WTC11 (cell line): Measurements from ENCODE around the gene CDK18. TPM values are rescaled to one million over a fixed set of nuclear protein-coding genes. Genes with fewer than 3 reads are reported as not detected.

Source experiments
- ATAC-seq: fragments of 200-7000 bp; cut with Tn5 transposase; 2 replicates; pipeline ENCODE4 v1.10.0; 2021; ENCODE audit warnings: mild to moderate bottlenecking, moderate library complexity
- CTCF ChIA-PET: fragments of 300-600 bp; sonication (Branson Sonifier 250); formaldehyde crosslinking; loops from one replicate; lab custom pipeline; 2021; ENCODE audit warnings: antibody characterized with exemption; lab: Charles Lee
- POLR2A ChIA-PET: fragments of 350-600 bp; sonication (Branson Sonifier 250); formaldehyde crosslinking; loops from one replicate; lab custom pipeline; 2021; ENCODE audit warnings: antibody characterized with exemption; lab: Charles Lee
- DNase-seq: peaks from one replicate; pipeline ENCODE4 v3.0.0; 2021; ENCODE audit warnings: low spot score
- H3K27ac Mint-ChIP-seq: 2 replicates; pipeline ENCODE4 v1.8.0; 2021; ENCODE audit warnings: mixed read lengths
- H3K27me3 Mint-ChIP-seq: 2 replicates; pipeline ENCODE4 v1.8.0; 2021; ENCODE audit warnings: low read depth, mild to moderate bottlenecking, moderate library complexity, mixed read lengths
- H3K36me3 Mint-ChIP-seq: 2 replicates; pipeline ENCODE4 v1.8.0; 2021; ENCODE audit warnings: mixed read lengths
- H3K4me1 Mint-ChIP-seq: 2 replicates; pipeline ENCODE4 v1.8.0; 2022; ENCODE audit warnings: mixed read lengths
- H3K4me3 Mint-ChIP-seq: 2 replicates; pipeline ENCODE4 v1.8.0; 2021; ENCODE audit warnings: mild to moderate bottlenecking, moderate library complexity, mixed read lengths
- H3K9me3 Mint-ChIP-seq: 2 replicates; pipeline ENCODE4 v1.8.0; 2021; ENCODE audit warnings: mixed read lengths
- ATF1 ChIP-seq: sonication (generic); formaldehyde crosslinking; IDR thresholded peaks from 2 replicates; pipeline ENCODE4 v1.8.1; 2023; ENCODE audit warnings: mild to moderate bottlenecking, moderate library complexity, missing genetic modification reagents
- FOXK1 ChIP-seq: sonication (generic); formaldehyde crosslinking; IDR thresholded peaks from 2 replicates; pipeline ENCODE4 v1.8.0; 2022; ENCODE audit warnings: mild to moderate bottlenecking, moderate library complexity, missing genetic modification reagents
- FOXP4 ChIP-seq: sonication (generic); formaldehyde crosslinking; IDR thresholded peaks from 2 replicates; pipeline ENCODE4 v1.8.0; 2022; ENCODE audit warnings: mild to moderate bottlenecking, missing genetic modification reagents
- GABPB1 ChIP-seq: sonication (generic); formaldehyde crosslinking; IDR thresholded peaks from 2 replicates; pipeline ENCODE4 v1.8.1; 2023; ENCODE audit warnings: mild to moderate bottlenecking, missing genetic modification reagents
- HMGA2 ChIP-seq: fragments of 250-450 bp; sonication (Bioruptor Pico); IDR thresholded peaks from 2 replicates; pipeline ENCODE4 v1.4.0; 2021; ENCODE audit warnings: mild to moderate bottlenecking, moderate library complexity
- JUN ChIP-seq: sonication (generic); formaldehyde crosslinking; IDR thresholded peaks from 2 replicates; pipeline ENCODE4 v1.8.0; 2023; ENCODE audit warnings: mild to moderate bottlenecking, missing genetic modification reagents
- SMAD4 ChIP-seq: sonication (generic); formaldehyde crosslinking; IDR thresholded peaks from 2 replicates; pipeline ENCODE4 v1.8.0; 2022; ENCODE audit warnings: mild to moderate bottlenecking, missing genetic modification reagents
- TCF7 ChIP-seq: sonication (generic); formaldehyde crosslinking; IDR thresholded peaks from 2 replicates; pipeline ENCODE4 v1.8.0; 2022; ENCODE audit warnings: mild to moderate bottlenecking, low read depth, missing genetic modification reagents, moderate library complexity
- ZNF219 ChIP-seq: sonication (generic); formaldehyde crosslinking; IDR thresholded peaks from 2 replicates; pipeline ENCODE4 v1.8.0; 2023; ENCODE audit warnings: missing genetic modification reagents, mild to moderate bottlenecking, borderline replicate concordance
- ZNF281 ChIP-seq: sonication (generic); formaldehyde crosslinking; IDR thresholded peaks from 2 replicates; pipeline ENCODE4 v1.8.0; 2023; ENCODE audit warnings: mild to moderate bottlenecking, missing genetic modification reagents
- ZNF423 ChIP-seq: fragments of 250-450 bp; sonication (Bioruptor Pico); IDR thresholded peaks from 2 replicates; pipeline ENCODE4 v2.1.2; 2022; ENCODE audit warnings: mild to moderate bottlenecking, moderate library complexity
- ZNF512 ChIP-seq: sonication (generic); formaldehyde crosslinking; IDR thresholded peaks from 2 replicates; pipeline ENCODE4 v1.8.1; 2022; ENCODE audit warnings: missing genetic modification reagents, borderline replicate concordance
- total RNA-seq: library from RNA; stranded (reverse); gene quantifications from 3 replicates; pipeline ENCODE4 v1.2.3, GENCODE V29; 2021
- TF ChIP-seq, protein P1 (sequence below): fragments of 250-450 bp; sonication (Bioruptor Pico); IDR thresholded peaks from 2 replicates; pipeline ENCODE4 v1.9.0; 2021; ENCODE audit warnings: mild to moderate bottlenecking, borderline replicate concordance
- TF ChIP-seq, protein P2 (sequence below): sonication (generic); formaldehyde crosslinking; conservative IDR thresholded peaks from 2 replicates; pipeline ENCODE4 v1.8.1; 2022; ENCODE audit warnings: mild to moderate bottlenecking, missing genetic modification reagents
- TF ChIP-seq, protein P3 (sequence below): sonication (generic); formaldehyde crosslinking; IDR thresholded peaks from 2 replicates; pipeline ENCODE4 v1.8.1; 2023; ENCODE audit warnings: mild to moderate bottlenecking, missing genetic modification reagents, moderate library complexity

CDK18 gene
- total RNA-seq, 1 experiment from 2014 or later = 71.9 TPM

DNA sequence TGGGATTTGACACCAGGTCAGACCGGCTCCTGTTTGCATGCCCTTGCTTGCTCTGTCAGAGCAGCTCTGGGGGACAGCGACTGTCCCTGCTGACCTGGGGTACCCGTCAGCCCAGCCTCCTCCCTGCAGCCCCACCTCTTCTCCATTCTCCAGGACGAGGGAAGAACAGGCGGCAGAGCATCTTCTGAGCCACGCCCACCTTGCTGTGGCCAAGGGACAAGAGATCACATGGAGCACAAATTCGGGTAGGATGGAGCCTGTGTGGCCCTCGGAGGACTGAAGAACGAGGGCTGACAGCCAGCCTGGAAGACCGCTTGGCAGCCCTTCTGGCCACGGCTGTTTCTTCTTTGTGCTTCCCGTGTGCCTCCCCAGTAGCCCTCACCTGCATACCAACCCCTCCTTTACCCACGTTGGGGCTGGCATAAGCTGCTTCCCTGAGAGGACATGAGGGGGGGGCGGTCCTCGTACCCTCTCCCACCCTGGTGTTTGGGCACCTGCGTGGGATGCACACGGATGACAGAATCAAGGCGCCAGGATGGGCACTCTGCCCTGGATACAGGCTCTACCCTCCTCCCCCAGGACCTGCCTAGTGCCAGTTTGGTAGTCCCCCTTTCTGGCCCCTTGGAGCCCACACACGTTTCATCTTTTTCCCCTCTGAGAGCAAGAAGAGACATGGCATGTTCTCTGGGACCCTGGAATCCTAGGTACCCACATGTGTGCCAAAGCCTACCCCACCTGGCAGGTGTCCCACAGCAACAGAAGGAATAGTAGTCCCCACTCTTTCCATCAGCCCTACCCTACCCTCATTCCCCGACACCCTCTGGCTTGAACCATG lies 26.9 kb downstream of the CDK18 start:
- no peak for DNase-seq
- ChIA-PET POLR2A (interaction anchor here (0.8 kb wide), 1 partner anchor 39 kb away, joined by 3 read pairs; no protein-coding TSS in a partner anchor), CTCF (interaction anchor here (1.1 to 14.5 kb wide), 3 partner anchors 40 to 177 kb away, joined by 3 to 613 read pairs (median 20); no protein-coding TSS in a partner anchor)
- Mint-ChIP-seq H3K27me3 (peaks cover 14% of the 10 kb centered on the region), H3K9me3 (no peaks in the 10 kb centered on the region), H3K4me1 (peaks cover 15% of the 10 kb centered on the region), H3K36me3 (peaks cover 30% of the 10 kb centered on the region), H3K4me3 (no peak overlapping the region), H3K27ac (no peak overlapping the region)
- ATAC-seq = no peak
- TF ChIP-seq ZNF423 (CRISPR knock-in tag) = no peak
- no peak for TF ChIP-seq ZNF512
- no peak for TF ChIP-seq TCF7
- TF ChIP-seq, protein P1, sequence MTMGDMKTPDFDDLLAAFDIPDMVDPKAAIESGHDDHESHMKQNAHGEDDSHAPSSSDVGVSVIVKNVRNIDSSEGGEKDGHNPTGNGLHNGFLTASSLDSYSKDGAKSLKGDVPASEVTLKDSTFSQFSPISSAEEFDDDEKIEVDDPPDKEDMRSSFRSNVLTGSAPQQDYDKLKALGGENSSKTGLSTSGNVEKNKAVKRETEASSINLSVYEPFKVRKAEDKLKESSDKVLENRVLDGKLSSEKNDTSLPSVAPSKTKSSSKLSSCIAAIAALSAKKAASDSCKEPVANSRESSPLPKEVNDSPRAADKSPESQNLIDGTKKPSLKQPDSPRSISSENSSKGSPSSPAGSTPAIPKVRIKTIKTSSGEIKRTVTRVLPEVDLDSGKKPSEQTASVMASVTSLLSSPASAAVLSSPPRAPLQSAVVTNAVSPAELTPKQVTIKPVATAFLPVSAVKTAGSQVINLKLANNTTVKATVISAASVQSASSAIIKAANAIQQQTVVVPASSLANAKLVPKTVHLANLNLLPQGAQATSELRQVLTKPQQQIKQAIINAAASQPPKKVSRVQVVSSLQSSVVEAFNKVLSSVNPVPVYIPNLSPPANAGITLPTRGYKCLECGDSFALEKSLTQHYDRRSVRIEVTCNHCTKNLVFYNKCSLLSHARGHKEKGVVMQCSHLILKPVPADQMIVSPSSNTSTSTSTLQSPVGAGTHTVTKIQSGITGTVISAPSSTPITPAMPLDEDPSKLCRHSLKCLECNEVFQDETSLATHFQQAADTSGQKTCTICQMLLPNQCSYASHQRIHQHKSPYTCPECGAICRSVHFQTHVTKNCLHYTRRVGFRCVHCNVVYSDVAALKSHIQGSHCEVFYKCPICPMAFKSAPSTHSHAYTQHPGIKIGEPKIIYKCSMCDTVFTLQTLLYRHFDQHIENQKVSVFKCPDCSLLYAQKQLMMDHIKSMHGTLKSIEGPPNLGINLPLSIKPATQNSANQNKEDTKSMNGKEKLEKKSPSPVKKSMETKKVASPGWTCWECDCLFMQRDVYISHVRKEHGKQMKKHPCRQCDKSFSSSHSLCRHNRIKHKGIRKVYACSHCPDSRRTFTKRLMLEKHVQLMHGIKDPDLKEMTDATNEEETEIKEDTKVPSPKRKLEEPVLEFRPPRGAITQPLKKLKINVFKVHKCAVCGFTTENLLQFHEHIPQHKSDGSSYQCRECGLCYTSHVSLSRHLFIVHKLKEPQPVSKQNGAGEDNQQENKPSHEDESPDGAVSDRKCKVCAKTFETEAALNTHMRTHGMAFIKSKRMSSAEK (CRISPR knock-in tag) = no peak
- TF ChIP-seq, protein P2, sequence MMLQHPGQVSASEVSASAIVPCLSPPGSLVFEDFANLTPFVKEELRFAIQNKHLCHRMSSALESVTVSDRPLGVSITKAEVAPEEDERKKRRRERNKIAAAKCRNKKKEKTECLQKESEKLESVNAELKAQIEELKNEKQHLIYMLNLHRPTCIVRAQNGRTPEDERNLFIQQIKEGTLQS = no peak
- TF ChIP-seq GABPB1 = no peak
- no peak for TF ChIP-seq HMGA2 (CRISPR knock-in tag)
- TF ChIP-seq ZNF281 (CRISPR knock-in tag) = no peak
- no peak for TF ChIP-seq SMAD4 (CRISPR knock-in tag)
- TF ChIP-seq, protein P3, sequence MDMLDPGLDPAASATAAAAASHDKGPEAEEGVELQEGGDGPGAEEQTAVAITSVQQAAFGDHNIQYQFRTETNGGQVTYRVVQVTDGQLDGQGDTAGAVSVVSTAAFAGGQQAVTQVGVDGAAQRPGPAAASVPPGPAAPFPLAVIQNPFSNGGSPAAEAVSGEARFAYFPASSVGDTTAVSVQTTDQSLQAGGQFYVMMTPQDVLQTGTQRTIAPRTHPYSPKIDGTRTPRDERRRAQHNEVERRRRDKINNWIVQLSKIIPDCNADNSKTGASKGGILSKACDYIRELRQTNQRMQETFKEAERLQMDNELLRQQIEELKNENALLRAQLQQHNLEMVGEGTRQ (CRISPR knock-in tag) = no peak
- no peak for TF ChIP-seq FOXP4 (CRISPR knock-in tag)
- no peak for TF ChIP-seq ZNF219 (CRISPR knock-in tag)
- TF ChIP-seq ATF1 (CRISPR knock-in tag) = no peak
- no peak for TF ChIP-seq JUN (CRISPR knock-in tag)
- no peak for TF ChIP-seq FOXK1 (CRISPR knock-in tag)
